ENCODE results near the gene SLC44A1.

The SLC44A1 gene

DNA sequence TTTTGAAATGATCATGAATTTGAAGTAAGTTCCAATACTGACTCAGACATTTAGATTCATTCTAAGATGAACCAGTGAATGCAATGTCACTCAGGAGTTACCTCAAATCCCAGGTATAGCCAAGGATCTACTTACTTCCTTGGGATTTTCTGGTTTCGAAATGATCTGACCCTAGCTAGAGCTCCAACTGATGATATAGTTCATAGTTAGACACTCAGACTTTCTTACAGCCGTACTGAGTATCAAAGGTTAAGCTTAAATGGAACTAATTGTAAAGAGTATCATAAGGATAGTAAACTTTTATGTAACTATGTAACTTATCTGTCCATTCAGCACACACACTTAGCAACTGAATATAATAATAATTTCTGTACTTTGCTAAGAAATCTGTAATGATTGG, 119.4 kb downstream of the SLC44A1 start:
- TF ChIP-seq, protein P1, sequence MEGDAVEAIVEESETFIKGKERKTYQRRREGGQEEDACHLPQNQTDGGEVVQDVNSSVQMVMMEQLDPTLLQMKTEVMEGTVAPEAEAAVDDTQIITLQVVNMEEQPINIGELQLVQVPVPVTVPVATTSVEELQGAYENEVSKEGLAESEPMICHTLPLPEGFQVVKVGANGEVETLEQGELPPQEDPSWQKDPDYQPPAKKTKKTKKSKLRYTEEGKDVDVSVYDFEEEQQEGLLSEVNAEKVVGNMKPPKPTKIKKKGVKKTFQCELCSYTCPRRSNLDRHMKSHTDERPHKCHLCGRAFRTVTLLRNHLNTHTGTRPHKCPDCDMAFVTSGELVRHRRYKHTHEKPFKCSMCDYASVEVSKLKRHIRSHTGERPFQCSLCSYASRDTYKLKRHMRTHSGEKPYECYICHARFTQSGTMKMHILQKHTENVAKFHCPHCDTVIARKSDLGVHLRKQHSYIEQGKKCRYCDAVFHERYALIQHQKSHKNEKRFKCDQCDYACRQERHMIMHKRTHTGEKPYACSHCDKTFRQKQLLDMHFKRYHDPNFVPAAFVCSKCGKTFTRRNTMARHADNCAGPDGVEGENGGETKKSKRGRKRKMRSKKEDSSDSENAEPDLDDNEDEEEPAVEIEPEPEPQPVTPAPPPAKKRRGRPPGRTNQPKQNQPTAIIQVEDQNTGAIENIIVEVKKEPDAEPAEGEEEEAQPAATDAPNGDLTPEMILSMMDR (conservative IDR thresholded peaks at IDR 0.05; ENCODE audit: low read depth, low read length): no peak
- Histone ChIP-seq H3K4me3 (IDR thresholded peaks at IDR 0.05; ENCODE audit: insufficient read depth, low read depth, low read length) (no peak overlapping the region), H3K79me2 (ENCODE audit: insufficient read depth, low read depth) (no peaks in the 10 kb centered on the region), H3K4me1 (ENCODE audit: low read depth, poor library complexity, severe bottlenecking) (peaks cover 16% of the 10 kb centered on the region), H3K4me2 (no peak overlapping the region), H3K36me3 (ENCODE audit: insufficient read depth) (no peaks in the 10 kb centered on the region; the same call in 1 of the 2 replicates), H3K27ac (no peak overlapping the region), H4K20me1 (ENCODE audit: insufficient read depth) (no peaks in the 10 kb centered on the region), H2AFZ (ENCODE audit: low read depth) (no peak overlapping the region), H3K9ac (no peak overlapping the region), H3K27me3 (ENCODE audit: insufficient read depth, low read depth) (no peaks in the 10 kb centered on the region)

DNA sequence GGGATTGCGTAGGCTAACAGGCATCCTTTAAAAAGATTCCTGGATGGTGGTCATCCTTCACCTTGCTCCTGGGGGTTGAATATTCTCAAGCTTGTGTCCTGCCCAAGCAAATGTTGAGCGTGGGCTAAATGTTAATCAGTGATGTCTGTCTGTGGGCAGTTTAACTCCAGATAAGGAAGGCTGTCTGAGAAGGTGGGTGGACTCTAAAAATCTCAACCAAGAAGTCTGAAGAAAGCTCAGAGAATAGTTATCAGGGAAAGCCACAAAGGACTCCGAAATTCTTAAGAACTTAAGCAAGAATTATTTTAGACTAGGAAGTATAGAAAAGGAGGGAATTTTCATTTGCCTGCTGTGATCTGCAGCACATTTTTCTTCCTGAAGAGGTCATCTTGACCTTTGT, 125.5 kb downstream of the SLC44A1 start:
- H3K27ac ChIP-seq: no peak overlapping the region
- H3K27me3 ChIP-seq (ENCODE audit: insufficient read depth, low read depth): no peaks in the 10 kb centered on the region
- H2AFZ ChIP-seq (ENCODE audit: low read depth): no peak overlapping the region
- H3K36me3 ChIP-seq (ENCODE audit: insufficient read depth): no peaks in the 10 kb centered on the region
- H4K20me1 ChIP-seq (ENCODE audit: insufficient read depth): no peaks in the 10 kb centered on the region
- no peak overlapping the region for H3K9ac ChIP-seq
- TF ChIP-seq, protein P1 (conservative IDR thresholded peaks at IDR 0.05; ENCODE audit: low read depth, low read length): no peak
- H3K4me1 ChIP-seq (ENCODE audit: low read depth, poor library complexity, severe bottlenecking): no peaks in the 10 kb centered on the region
- no peak overlapping the region for H3K4me2 ChIP-seq
- H3K4me3 ChIP-seq (IDR thresholded peaks at IDR 0.05; ENCODE audit: insufficient read depth, low read depth, low read length): no peak overlapping the region
- no peaks in the 10 kb centered on the region for H3K79me2 ChIP-seq (ENCODE audit: insufficient read depth, low read depth)

DNA sequence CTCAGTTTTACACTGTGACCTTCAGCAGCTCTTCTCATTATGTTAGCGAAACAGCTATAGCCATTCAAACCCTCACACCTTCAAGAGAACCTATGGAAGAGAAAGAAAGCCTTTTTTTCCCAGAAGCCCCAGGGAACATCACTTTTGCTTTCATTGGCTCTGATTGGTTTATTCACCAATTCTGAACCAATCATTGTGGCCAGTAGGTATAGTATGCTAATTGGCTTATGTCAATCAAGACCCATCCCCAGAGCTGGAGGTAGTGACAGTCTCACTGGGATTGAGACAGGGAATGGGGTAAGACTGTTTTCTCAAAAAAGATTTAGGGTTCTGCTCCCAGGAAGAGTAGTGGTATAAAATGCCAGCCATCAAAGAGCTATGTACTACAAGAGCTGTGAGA, 129.3 kb downstream of the SLC44A1 start:
- H3K79me2 ChIP-seq (ENCODE audit: insufficient read depth, low read depth): no peaks in the 10 kb centered on the region
- no peaks in the 10 kb centered on the region for H3K27me3 ChIP-seq (ENCODE audit: insufficient read depth, low read depth)
- TF ChIP-seq, protein P1 (conservative IDR thresholded peaks at IDR 0.05; ENCODE audit: low read depth, low read length): no peak
- H3K9ac ChIP-seq: no peak overlapping the region
- H3K4me1 ChIP-seq (ENCODE audit: low read depth, poor library complexity, severe bottlenecking): no peaks in the 10 kb centered on the region
- no peaks in the 10 kb centered on the region for H4K20me1 ChIP-seq (ENCODE audit: insufficient read depth)
- H3K27ac ChIP-seq: no peak overlapping the region
- H2AFZ ChIP-seq (ENCODE audit: low read depth): no peak overlapping the region
- no peaks in the 10 kb centered on the region for H3K36me3 ChIP-seq (ENCODE audit: insufficient read depth)
- no peak overlapping the region for H3K4me3 ChIP-seq (IDR thresholded peaks at IDR 0.05; ENCODE audit: insufficient read depth, low read depth, low read length)
- no peak overlapping the region for H3K4me2 ChIP-seq

DNA sequence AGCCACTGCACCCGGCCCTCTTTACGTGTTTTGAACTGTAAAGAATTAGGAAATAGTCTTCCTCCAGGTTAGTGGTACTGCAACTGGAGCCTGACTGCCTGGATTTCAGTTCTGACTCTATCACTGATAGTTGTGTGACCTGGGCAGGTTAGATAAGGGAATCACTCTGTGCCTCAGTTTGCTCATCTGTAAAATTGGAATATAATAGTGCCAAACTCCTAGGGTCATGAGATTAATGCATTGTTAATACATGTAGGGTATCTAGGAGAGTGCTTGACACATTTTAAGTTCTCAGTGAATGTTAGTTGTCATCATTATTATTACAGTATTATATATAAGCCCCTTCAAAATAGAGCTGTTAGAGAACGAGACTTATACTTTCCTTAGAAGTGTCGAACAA, 130.9 kb downstream of the SLC44A1 start:
- no peak overlapping the region for H2AFZ ChIP-seq (ENCODE audit: low read depth)
- no peak overlapping the region for H3K4me2 ChIP-seq
- no peaks in the 10 kb centered on the region for H4K20me1 ChIP-seq (ENCODE audit: insufficient read depth)
- H3K27ac ChIP-seq: no peak overlapping the region
- no peaks in the 10 kb centered on the region for H3K27me3 ChIP-seq (ENCODE audit: insufficient read depth, low read depth)
- no peak overlapping the region for H3K9ac ChIP-seq
- no peak overlapping the region for H3K4me3 ChIP-seq (IDR thresholded peaks at IDR 0.05; ENCODE audit: insufficient read depth, low read depth, low read length)
- no peaks in the 10 kb centered on the region for H3K36me3 ChIP-seq (ENCODE audit: insufficient read depth)
- TF ChIP-seq, protein P1 (conservative IDR thresholded peaks at IDR 0.05; ENCODE audit: low read depth, low read length): no peak
- H3K79me2 ChIP-seq (ENCODE audit: insufficient read depth, low read depth): no peaks in the 10 kb centered on the region
- H3K4me1 ChIP-seq (ENCODE audit: low read depth, poor library complexity, severe bottlenecking): no peaks in the 10 kb centered on the region
